Liver (tissue), 9 donors: ENCODE measurements around the gene MRRF. TPM values are rescaled to one million over a fixed set of nuclear protein-coding genes. Genes with fewer than 3 reads are reported as not detected.

ENCODE experiments used
- DNase-seq: peaks from one replicate; pipeline ENCODE4 v3.0.0-alpha.2; 2017; ENCODE audit warnings: low spot score
- H3K27ac ChIP-seq, 2 donors: one replicate each; pipeline ENCODE4 v1.7.0; 2013; ENCODE audit warnings: inconsistent platforms in 2 of 2, low read length in 2 of 2, control low read depth in 1 of 2, low read depth in 1 of 2, mild to moderate bottlenecking in 1 of 2
- H3K27me3 ChIP-seq, 4 donors: one replicate each; pipeline versions ENCODE4 v1.6.1 to v1.7.0; 2013; ENCODE audit warnings: low read length in 3 of 4, inconsistent platforms in 1 of 4, mild to moderate bottlenecking in 1 of 4, moderate library complexity in 1 of 4; ENCODE audit not compliant: control insufficient read depth in 4 of 4, insufficient read depth in 4 of 4
- H3K36me3 ChIP-seq, 4 donors: one replicate each; pipeline versions ENCODE4 v1.6.1 to v1.7.0; 2013; ENCODE audit warnings: low read length in 3 of 4, mild to moderate bottlenecking in 3 of 4, low read depth in 1 of 4, moderate library complexity in 1 of 4; ENCODE audit not compliant: control insufficient read depth in 4 of 4, insufficient read depth in 3 of 4
- H3K4me1 ChIP-seq, 4 donors: one replicate each; pipeline versions ENCODE4 v1.6.1 to v1.7.0; 2013; ENCODE audit warnings: low read length in 3 of 4, mild to moderate bottlenecking in 3 of 4, moderate library complexity in 1 of 4; ENCODE audit not compliant: control insufficient read depth in 4 of 4, insufficient read depth in 4 of 4
- H3K4me3 ChIP-seq, 3 donors: one replicate each; pipeline versions ENCODE4 v1.6.1 to v1.7.0; 2013; ENCODE audit warnings: low read length in 3 of 3, control low read depth in 1 of 3, low read depth in 1 of 3, mild to moderate bottlenecking in 1 of 3
- H3K9ac ChIP-seq, 2 donors: one replicate each; pipeline ENCODE4 v1.7.0; 2013; ENCODE audit warnings: low read length in 2 of 2, mild to moderate bottlenecking in 2 of 2, moderate library complexity in 2 of 2, control low read depth in 1 of 2, low read depth in 1 of 2
- H3K9me3 ChIP-seq, 4 donors: one replicate each; pipeline versions ENCODE4 v1.6.1 to v1.7.0; 2013; ENCODE audit warnings: low read length in 3 of 4; ENCODE audit not compliant: control insufficient read depth in 4 of 4
- EGR1 ChIP-seq, 2 donors: IDR thresholded peaks; 2 replicates each; pipeline ENCODE4 v1.6.1; 2016 to 2018; ENCODE audit warnings: antibody characterized with exemption in 2 of 2, low read depth in 2 of 2
- FOXA1 ChIP-seq: IDR thresholded peaks from 2 replicates; pipeline ENCODE4 v1.6.1; 2016; ENCODE audit warnings: antibody characterized with exemption
- FOXA2 ChIP-seq: IDR thresholded peaks from 2 replicates; pipeline ENCODE4 v1.6.1; 2016; ENCODE audit warnings: antibody characterized with exemption
- GABPA ChIP-seq, 2 donors: IDR thresholded peaks in 1 of 2; conservative IDR thresholded peaks in 1 of 2; 2 replicates each; pipeline ENCODE4 v1.6.1; 2016; ENCODE audit warnings: antibody characterized with exemption in 2 of 2, mild to moderate bottlenecking in 1 of 2, moderate library complexity in 1 of 2
- HNF4A ChIP-seq, 2 donors: conservative IDR thresholded peaks; 2 replicates each; pipeline ENCODE4 v1.6.1; 2016; ENCODE audit warnings: antibody characterized with exemption in 2 of 2, mild to moderate bottlenecking in 2 of 2
- HNF4G ChIP-seq: IDR thresholded peaks from 2 replicates; pipeline ENCODE4 v1.6.1; 2016; ENCODE audit warnings: antibody characterized with exemption
- JUND ChIP-seq, 2 donors: IDR thresholded peaks; 2 replicates each; pipeline ENCODE4 v1.6.1; 2016; ENCODE audit warnings: antibody characterized with exemption in 2 of 2
- NR2F2 ChIP-seq: IDR thresholded peaks from 2 replicates; pipeline ENCODE4 v1.6.1; 2016; ENCODE audit warnings: antibody characterized with exemption
- RAD21 ChIP-seq, 2 donors: IDR thresholded peaks; 2 replicates each; pipeline ENCODE4 v1.6.1; 2016; ENCODE audit warnings: antibody characterized with exemption in 2 of 2, mild to moderate bottlenecking in 2 of 2
- RXRA ChIP-seq, 2 donors: IDR thresholded peaks; 2 replicates each; pipeline ENCODE4 v1.6.1; 2017 to 2018; ENCODE audit warnings: antibody characterized with exemption in 2 of 2, mild to moderate bottlenecking in 1 of 2
- SP1 ChIP-seq: IDR thresholded peaks from 2 replicates; pipeline ENCODE4 v1.6.1; 2018; ENCODE audit warnings: antibody characterized with exemption, mild to moderate bottlenecking
- TAF1 ChIP-seq: conservative IDR thresholded peaks from 2 replicates; pipeline ENCODE4 v1.6.1; 2016; ENCODE audit warnings: antibody characterized with exemption, mild to moderate bottlenecking
- YY1 ChIP-seq: IDR thresholded peaks from 2 replicates; pipeline ENCODE4 v1.6.1; 2016; ENCODE audit warnings: antibody characterized with exemption, mild to moderate bottlenecking
- WGBS: extraction: QIAGEN DNeasy Blood & Tissue Kit; methylation state at CpG from one replicate; pipeline ENCODE4 v1.1.7; 2013; 5-methylcytosine and 5-hydroxymethylcytosine counted together
- polyA plus RNA-seq, 2 donors: library from polyadenylated mRNA; stranded (reverse) in 1 of 2; unstranded in 1 of 2; fragments of 200-250 nt in 1 of 2; fragments of >200 nt in 1 of 2; fragmentation: Nextera tagmentation in 1 of 2; extraction: Ambion mirVana in 1 of 2; gene quantifications; one replicate each; pipeline versions ENCODE4 v1.2.1 to v1.2.3, GENCODE V29; 2013 to 2015
- total RNA-seq, 2 donors: library from RNA; depleted of rRNA; stranded (reverse); fragments of >200 nt; gene quantifications; one replicate each; pipeline ENCODE4 v1.2.3, GENCODE V29; 2014
- TF ChIP-seq, protein P1 (sequence below): IDR thresholded peaks from 2 replicates; pipeline ENCODE4 v1.6.1; 2016; ENCODE audit warnings: antibody characterized with exemption, mild to moderate bottlenecking
- TF ChIP-seq, protein P2 (sequence below): IDR thresholded peaks from 2 replicates; pipeline ENCODE4 v1.6.1; 2016; ENCODE audit warnings: antibody characterized with exemption
- TF ChIP-seq, protein P3 (sequence below): IDR thresholded peaks from 2 replicates; pipeline ENCODE4 v1.6.1; 2016; ENCODE audit warnings: antibody characterized with exemption
- TF ChIP-seq, protein P4 (sequence below): IDR thresholded peaks from 2 replicates; pipeline ENCODE4 v1.6.1; 2016; ENCODE audit warnings: antibody characterized with exemption
- TF ChIP-seq, protein P5 (sequence below): fragments of 150-350 bp; IDR thresholded peaks from 2 replicates; pipeline ENCODE4 v1.5.1; 2017; ENCODE audit warnings: improper control_type of control experiment, low read depth, low read length; ENCODE audit not compliant: missing input control
- donor health status: healthy.
- donor health status: healthy.
- donor health status: healthy.
- donor health status: healthy.
- donor health status: healthy.

The MRRF gene
- total and polyA plus RNA-seq, 4 donors = 15.4 to 30.9 (median 22.3) TPM

DNA sequence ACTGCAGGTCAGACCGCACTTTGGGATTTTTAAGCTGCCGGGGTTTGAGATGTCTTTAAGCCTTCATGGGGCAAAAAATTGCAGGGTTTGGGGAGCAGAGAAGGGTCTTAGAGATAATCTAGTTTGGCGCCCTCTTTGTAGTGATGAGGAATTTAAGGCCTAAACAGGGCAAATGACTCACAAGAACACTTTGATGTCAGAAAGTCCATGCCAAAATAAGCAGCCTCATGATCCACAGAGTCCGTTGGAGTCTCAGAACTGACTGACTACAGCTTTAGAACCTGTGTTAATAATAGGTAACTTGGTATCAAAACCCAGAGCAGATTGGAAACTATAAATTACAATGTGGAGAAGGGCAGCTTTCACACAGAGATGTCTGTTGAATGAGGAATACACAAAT, 70.2 kb downstream of the MRRF start:
- peaks cover 0 to 3% (median 0%) of the 10 kb centered on the region in 4 donors for H3K36me3 ChIP-seq
- H3K9me3 ChIP-seq = no peaks in the 10 kb centered on the region
- TF ChIP-seq GABPA (IDR thresholded peaks at IDR 0.05 in 1 of 2, conservative IDR thresholded peaks at IDR 0.05 in 1 of 2) (no peak), EGR1 (IDR thresholded peaks at IDR 0.05; ENCODE audit: low read depth in 2 of 2) (no peak), YY1 (no peak), RXRA (IDR thresholded peaks at IDR 0.05) (no peak), HNF4A (conservative IDR thresholded peaks at IDR 0.05) (no peak), JUND (IDR thresholded peaks at IDR 0.05) (no peak), RAD21 (IDR thresholded peaks at IDR 0.05) (no peak), NR2F2 (no peak), TAF1 (no peak), FOXA1 (no peak), FOXA2 (no peak), SP1 (no peak), HNF4G (no peak)
- TF ChIP-seq, protein P1, sequence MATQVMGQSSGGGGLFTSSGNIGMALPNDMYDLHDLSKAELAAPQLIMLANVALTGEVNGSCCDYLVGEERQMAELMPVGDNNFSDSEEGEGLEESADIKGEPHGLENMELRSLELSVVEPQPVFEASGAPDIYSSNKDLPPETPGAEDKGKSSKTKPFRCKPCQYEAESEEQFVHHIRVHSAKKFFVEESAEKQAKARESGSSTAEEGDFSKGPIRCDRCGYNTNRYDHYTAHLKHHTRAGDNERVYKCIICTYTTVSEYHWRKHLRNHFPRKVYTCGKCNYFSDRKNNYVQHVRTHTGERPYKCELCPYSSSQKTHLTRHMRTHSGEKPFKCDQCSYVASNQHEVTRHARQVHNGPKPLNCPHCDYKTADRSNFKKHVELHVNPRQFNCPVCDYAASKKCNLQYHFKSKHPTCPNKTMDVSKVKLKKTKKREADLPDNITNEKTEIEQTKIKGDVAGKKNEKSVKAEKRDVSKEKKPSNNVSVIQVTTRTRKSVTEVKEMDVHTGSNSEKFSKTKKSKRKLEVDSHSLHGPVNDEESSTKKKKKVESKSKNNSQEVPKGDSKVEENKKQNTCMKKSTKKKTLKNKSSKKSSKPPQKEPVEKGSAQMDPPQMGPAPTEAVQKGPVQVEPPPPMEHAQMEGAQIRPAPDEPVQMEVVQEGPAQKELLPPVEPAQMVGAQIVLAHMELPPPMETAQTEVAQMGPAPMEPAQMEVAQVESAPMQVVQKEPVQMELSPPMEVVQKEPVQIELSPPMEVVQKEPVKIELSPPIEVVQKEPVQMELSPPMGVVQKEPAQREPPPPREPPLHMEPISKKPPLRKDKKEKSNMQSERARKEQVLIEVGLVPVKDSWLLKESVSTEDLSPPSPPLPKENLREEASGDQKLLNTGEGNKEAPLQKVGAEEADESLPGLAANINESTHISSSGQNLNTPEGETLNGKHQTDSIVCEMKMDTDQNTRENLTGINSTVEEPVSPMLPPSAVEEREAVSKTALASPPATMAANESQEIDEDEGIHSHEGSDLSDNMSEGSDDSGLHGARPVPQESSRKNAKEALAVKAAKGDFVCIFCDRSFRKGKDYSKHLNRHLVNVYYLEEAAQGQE = no peak
- TF ChIP-seq, protein P2, sequence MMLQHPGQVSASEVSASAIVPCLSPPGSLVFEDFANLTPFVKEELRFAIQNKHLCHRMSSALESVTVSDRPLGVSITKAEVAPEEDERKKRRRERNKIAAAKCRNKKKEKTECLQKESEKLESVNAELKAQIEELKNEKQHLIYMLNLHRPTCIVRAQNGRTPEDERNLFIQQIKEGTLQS = no peak
- TF ChIP-seq, protein P3, sequence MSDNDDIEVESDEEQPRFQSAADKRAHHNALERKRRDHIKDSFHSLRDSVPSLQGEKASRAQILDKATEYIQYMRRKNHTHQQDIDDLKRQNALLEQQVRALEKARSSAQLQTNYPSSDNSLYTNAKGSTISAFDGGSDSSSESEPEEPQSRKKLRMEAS = no peak
- TF ChIP-seq, protein P4, sequence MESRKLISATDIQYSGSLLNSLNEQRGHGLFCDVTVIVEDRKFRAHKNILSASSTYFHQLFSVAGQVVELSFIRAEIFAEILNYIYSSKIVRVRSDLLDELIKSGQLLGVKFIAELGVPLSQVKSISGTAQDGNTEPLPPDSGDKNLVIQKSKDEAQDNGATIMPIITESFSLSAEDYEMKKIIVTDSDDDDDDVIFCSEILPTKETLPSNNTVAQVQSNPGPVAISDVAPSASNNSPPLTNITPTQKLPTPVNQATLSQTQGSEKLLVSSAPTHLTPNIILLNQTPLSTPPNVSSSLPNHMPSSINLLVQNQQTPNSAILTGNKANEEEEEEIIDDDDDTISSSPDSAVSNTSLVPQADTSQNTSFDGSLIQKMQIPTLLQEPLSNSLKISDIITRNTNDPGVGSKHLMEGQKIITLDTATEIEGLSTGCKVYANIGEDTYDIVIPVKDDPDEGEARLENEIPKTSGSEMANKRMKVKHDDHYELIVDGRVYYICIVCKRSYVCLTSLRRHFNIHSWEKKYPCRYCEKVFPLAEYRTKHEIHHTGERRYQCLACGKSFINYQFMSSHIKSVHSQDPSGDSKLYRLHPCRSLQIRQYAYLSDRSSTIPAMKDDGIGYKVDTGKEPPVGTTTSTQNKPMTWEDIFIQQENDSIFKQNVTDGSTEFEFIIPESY = no peak
- TF ChIP-seq, protein P5, sequence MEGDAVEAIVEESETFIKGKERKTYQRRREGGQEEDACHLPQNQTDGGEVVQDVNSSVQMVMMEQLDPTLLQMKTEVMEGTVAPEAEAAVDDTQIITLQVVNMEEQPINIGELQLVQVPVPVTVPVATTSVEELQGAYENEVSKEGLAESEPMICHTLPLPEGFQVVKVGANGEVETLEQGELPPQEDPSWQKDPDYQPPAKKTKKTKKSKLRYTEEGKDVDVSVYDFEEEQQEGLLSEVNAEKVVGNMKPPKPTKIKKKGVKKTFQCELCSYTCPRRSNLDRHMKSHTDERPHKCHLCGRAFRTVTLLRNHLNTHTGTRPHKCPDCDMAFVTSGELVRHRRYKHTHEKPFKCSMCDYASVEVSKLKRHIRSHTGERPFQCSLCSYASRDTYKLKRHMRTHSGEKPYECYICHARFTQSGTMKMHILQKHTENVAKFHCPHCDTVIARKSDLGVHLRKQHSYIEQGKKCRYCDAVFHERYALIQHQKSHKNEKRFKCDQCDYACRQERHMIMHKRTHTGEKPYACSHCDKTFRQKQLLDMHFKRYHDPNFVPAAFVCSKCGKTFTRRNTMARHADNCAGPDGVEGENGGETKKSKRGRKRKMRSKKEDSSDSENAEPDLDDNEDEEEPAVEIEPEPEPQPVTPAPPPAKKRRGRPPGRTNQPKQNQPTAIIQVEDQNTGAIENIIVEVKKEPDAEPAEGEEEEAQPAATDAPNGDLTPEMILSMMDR = no peak
- H3K4me1 ChIP-seq = no peaks in the 10 kb centered on the region
- H3K27ac ChIP-seq = no peak overlapping the region
- H3K9ac ChIP-seq = no peak overlapping the region
- WGBS = 93% methylated on average over 4 of the region's 4 CpGs
- no peak overlapping the region for H3K4me3 ChIP-seq
- DNase-seq = no peak
- H3K27me3 ChIP-seq = no peaks in the 10 kb centered on the region
